Duodenal mucosa (tissue), 2 donors: Measurements from ENCODE around the gene FLNB.

Experiments used
- H3K27ac ChIP-seq: one replicate; pipeline ENCODE4 v1.7.0; 2013; ENCODE audit warnings: low read depth, low read length
- H3K27me3 ChIP-seq, 2 donors: one replicate each; pipeline ENCODE4 v1.7.0; 2013; ENCODE audit warnings: low read length in 2 of 2, control low read depth in 1 of 2; ENCODE audit not compliant: insufficient read depth in 2 of 2, control insufficient read depth in 1 of 2
- H3K36me3 ChIP-seq, 2 donors: one replicate each; pipeline ENCODE4 v1.7.0; 2013; ENCODE audit warnings: low read length in 2 of 2, control low read depth in 1 of 2; ENCODE audit not compliant: insufficient read depth in 2 of 2, control insufficient read depth in 1 of 2
- H3K4me1 ChIP-seq, 2 donors: one replicate each; pipeline ENCODE4 v1.7.0; 2013; ENCODE audit warnings: low read length in 2 of 2, control low read depth in 1 of 2; ENCODE audit not compliant: insufficient read depth in 2 of 2, control insufficient read depth in 1 of 2
- H3K4me3 ChIP-seq, 2 donors: one replicate each; pipeline ENCODE4 v1.7.0; 2013; ENCODE audit warnings: low read length in 2 of 2, low read depth in 1 of 2
- H3K9ac ChIP-seq, 2 donors: one replicate each; pipeline ENCODE4 v1.7.0; 2013; ENCODE audit warnings: low read length in 2 of 2, low read depth in 1 of 2
- H3K9me3 ChIP-seq, 2 donors: one replicate each; pipeline ENCODE4 v1.7.0; 2013; ENCODE audit warnings: low read length in 2 of 2, control low read depth in 1 of 2; ENCODE audit not compliant: control insufficient read depth in 1 of 2

Gene FLNB

GRCh38 chr3:58183221-58183620 is 175.0 kb downstream of the FLNB start:
- H3K27ac ChIP-seq, result no peak overlapping the region
- no peak overlapping the region for H3K9ac ChIP-seq

GRCh38 chr3:58183891-58184290 is 175.7 kb downstream of the FLNB start:
- Histone ChIP-seq H3K36me3 (no peaks in the 10 kb centered on the region), H3K27me3 (no peaks in the 10 kb centered on the region), H3K27ac (no peak overlapping the region), H3K9ac (no peak overlapping the region), H3K4me3 (no peak overlapping the region), H3K9me3 (no peaks in the 10 kb centered on the region), H3K4me1 (peaks cover 5 to 7% of the 10 kb centered on the region in 2 donors)

More at GRCh38 chr3:58183221-58183620, 175.0 kb downstream of the FLNB start:
- no peaks in the 10 kb centered on the region for H3K36me3 ChIP-seq
- no peaks in the 10 kb centered on the region for H3K9me3 ChIP-seq
- peaks cover 9 to 14% of the 10 kb centered on the region in 2 donors for H3K4me1 ChIP-seq
- no peaks in the 10 kb centered on the region for H3K27me3 ChIP-seq
- no peak overlapping the region for H3K4me3 ChIP-seq

- Histone ChIP-seq H3K36me3 (no peaks in the 10 kb centered on the region), H3K9ac (no peak overlapping the region), H3K27me3 (no peaks in the 10 kb centered on the region), H3K4me1 (peaks cover 5 to 7% of the 10 kb centered on the region in 2 donors), H3K27ac (no peak overlapping the region), H3K4me3 (no peak overlapping the region), H3K9me3 (no peaks in the 10 kb centered on the region)
Measured at GRCh38 chr3:58184309-58184981, 176.2 kb downstream of the FLNB start.

DNA sequence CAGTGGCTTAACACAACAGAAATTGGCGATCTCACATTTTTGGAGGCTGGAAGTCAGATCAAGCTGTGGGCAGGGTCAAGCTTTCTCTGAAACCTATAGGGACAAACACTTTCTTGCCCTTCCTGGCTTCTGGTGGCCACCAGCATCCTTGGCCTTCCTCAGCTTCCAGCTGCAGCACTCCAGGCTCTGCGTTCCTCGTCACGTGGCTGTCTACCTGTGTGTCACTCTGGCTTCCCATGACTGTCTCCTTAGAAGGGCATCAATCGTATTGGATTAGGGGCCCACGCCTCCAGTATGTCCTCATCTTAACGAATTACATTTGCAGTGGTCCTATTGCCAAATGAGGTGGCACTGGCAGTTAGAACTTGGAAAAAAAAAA is 176.7 kb downstream of the FLNB start:
- no peak overlapping the region for H3K4me3 ChIP-seq
- no peak overlapping the region for H3K9ac ChIP-seq
- no peak overlapping the region for H3K27ac ChIP-seq
- no peaks in the 10 kb centered on the region for H3K27me3 ChIP-seq
- no peaks in the 10 kb centered on the region for H3K9me3 ChIP-seq
- peaks cover 5 to 7% of the 10 kb centered on the region in 2 donors for H3K4me1 ChIP-seq
- no peaks in the 10 kb centered on the region for H3K36me3 ChIP-seq

DNA sequence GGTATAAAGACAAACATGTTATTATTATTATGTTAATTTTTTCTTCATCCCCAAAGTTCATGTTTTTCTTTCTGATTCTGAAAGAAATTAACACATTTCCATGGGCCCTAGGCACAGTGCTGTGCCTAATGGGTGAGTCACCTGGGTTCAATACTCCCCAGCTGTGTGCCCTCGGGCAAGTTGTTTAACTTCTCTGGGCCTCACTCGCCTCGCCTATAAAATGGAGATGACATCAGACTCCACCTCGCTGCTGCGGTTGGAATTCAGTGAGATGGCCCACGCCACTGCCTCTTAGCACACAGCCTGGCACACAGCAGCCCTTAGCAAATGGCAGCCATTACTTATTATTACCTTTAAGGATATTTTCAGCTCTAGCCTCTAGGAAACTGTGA is 179.9 kb downstream of the FLNB start:
- no peaks in the 10 kb centered on the region for H3K36me3 ChIP-seq
- no peaks in the 10 kb centered on the region for H3K27me3 ChIP-seq
- no peak overlapping the region for H3K9ac ChIP-seq
- H3K27ac ChIP-seq, result no peak overlapping the region
- H3K9me3 ChIP-seq, result no peaks in the 10 kb centered on the region
- no peaks in the 10 kb centered on the region for H3K4me1 ChIP-seq
- no peak overlapping the region for H3K4me3 ChIP-seq

- H3K4me1 ChIP-seq, result no peaks in the 10 kb centered on the region
- H3K27ac ChIP-seq, result no peak overlapping the region
- no peaks in the 10 kb centered on the region for H3K9me3 ChIP-seq
- H3K27me3 ChIP-seq, result no peaks in the 10 kb centered on the region
- no peak overlapping the region for H3K4me3 ChIP-seq
- H3K9ac ChIP-seq, result no peak overlapping the region
- no peaks in the 10 kb centered on the region for H3K36me3 ChIP-seq
Measured at GRCh38 chr3:58188921-58189451, 180.8 kb downstream of the FLNB start.

GRCh38 chr3:58189691-58190090 is 181.5 kb downstream of the FLNB start:
- Histone ChIP-seq H3K36me3 (no peaks in the 10 kb centered on the region), H3K9ac (no peak overlapping the region), H3K27ac (no peak overlapping the region), H3K27me3 (no peaks in the 10 kb centered on the region), H3K9me3 (no peaks in the 10 kb centered on the region), H3K4me1 (no peaks in the 10 kb centered on the region), H3K4me3 (no peak overlapping the region)

DNA sequence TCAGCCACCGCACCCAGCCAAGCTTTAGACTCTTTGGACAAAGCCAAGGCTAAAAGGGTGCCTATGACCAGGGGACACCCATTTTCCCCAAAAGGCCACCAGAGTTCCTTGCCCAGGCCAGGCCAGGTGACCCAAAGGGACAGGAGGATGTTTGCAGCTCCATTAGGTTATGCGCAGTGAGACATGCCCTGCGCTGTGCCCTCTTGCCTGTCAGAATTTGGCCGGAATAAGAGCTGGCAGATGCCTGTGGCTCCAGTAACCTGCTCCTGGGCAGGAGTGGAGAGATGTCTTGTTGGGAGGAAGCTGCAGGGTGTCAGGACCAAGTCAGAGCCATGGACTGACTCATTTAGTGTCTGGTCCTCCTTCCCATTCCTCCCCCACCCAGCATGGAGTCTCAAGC is 182.1 kb downstream of the FLNB start:
- H3K4me3 ChIP-seq, result no peak overlapping the region
- H3K36me3 ChIP-seq, result no peaks in the 10 kb centered on the region
- H3K4me1 ChIP-seq, result no peaks in the 10 kb centered on the region
- no peaks in the 10 kb centered on the region for H3K27me3 ChIP-seq
- H3K27ac ChIP-seq, result no peak overlapping the region
- no peak overlapping the region for H3K9ac ChIP-seq
- no peaks in the 10 kb centered on the region for H3K9me3 ChIP-seq

DNA sequence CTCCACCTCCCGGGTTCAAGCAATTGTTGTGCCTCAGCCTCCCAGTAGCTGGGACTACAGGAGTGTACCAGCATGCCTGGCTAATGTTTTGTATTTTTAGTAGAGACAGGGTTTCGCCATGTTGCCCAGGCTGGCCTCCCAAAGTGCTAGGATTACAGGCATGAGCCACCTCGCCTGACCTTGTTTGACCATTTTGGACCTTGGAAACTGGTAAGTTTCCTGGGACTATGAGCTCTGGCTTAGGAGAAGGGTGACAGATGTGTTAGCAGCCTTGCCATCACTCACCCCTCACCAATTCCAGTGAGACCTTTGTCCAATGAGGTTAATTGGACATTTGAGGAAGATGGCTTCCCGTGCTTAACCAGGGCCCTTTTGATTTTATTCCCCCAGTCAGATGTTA is 182.7 kb downstream of the FLNB start:
- H3K9ac ChIP-seq, result no peak overlapping the region
- H3K27me3 ChIP-seq, result no peaks in the 10 kb centered on the region
- no peaks in the 10 kb centered on the region for H3K4me1 ChIP-seq
- no peak overlapping the region for H3K4me3 ChIP-seq
- no peaks in the 10 kb centered on the region for H3K36me3 ChIP-seq
- no peak overlapping the region for H3K27ac ChIP-seq
- H3K9me3 ChIP-seq, result no peaks in the 10 kb centered on the region

- Histone ChIP-seq H3K9me3 (no peaks in the 10 kb centered on the region), H3K4me3 (no peak overlapping the region), H3K27me3 (no peaks in the 10 kb centered on the region), H3K27ac (no peak overlapping the region), H3K4me1 (no peaks in the 10 kb centered on the region), H3K36me3 (no peaks in the 10 kb centered on the region), H3K9ac (no peak overlapping the region)
Measured at GRCh38 chr3:58191361-58191991, 183.3 kb downstream of the FLNB start.
